GM12878 (cell line): Measurements from ENCODE around the gene MTRF1L. TPM values are rescaled to one million over a fixed set of nuclear protein-coding genes. Genes with fewer than 3 reads are reported as not detected.

Experiments
- ATAC-seq: fragments of 200-7000 bp; cut with Tn5 transposase; 3 replicates; pipeline ENCODE4 v1.9.1; 2020; ENCODE audit warnings: mild to moderate bottlenecking, moderate library complexity
- BruUV-seq: library from RNA; stranded (reverse); fragments of 400-500 nt; replicated peaks from 2 replicates; lab custom pipeline; 2021; lab: Mats Ljungman, UMichigan
- CTCF ChIA-PET: fragments of 300-600 bp; sonication (Branson Sonifier 250); formaldehyde crosslinking; extraction: SDS; loops from one replicate; lab custom pipeline; 2021; ENCODE audit warnings: inconsistent platforms; lab: Yijun Ruan, JAX
- POLR2A ChIA-PET: fragments of 350-600 bp; formaldehyde crosslinking; extraction: SDS; loops from one replicate; lab custom pipeline; 2021; ENCODE audit warnings: inconsistent platforms; lab: Charles Lee
- RAD21 ChIA-PET: fragments of 300-600 bp; sonication (Branson Sonifier 250); formaldehyde crosslinking; loops from one replicate; lab custom pipeline; 2023; ENCODE audit warnings: antibody characterized with exemption; ENCODE audit not compliant: unreplicated experiment; lab: Charles Lee
- SMC1A ChIA-PET: fragments of 300-600 bp; sonication (Branson Sonifier 250); formaldehyde crosslinking; loops from one replicate; lab custom pipeline; 2023; ENCODE audit not compliant: unreplicated experiment, uncharacterized antibody; lab: Charles Lee
- DNase-seq: peaks from one replicate; pipeline ENCODE4 v3.0.0-alpha.2; 2011; ENCODE audit warnings: low read depth, low spot score
- FAIRE-seq: peaks from 3 replicates; lab custom pipeline; 2011; peaks lifted over from hg19 to GRCh38; lab: Jason Lieb, UNC
- H2AFZ ChIP-seq: 2 replicates; pipeline ENCODE4 v1.6.0; 2011; ENCODE audit warnings: low read depth, low read length, control low read depth; ENCODE audit not compliant: control insufficient read depth
- H3K27ac ChIP-seq: 2 replicates; pipeline ENCODE4 v1.5.1; 2011; ENCODE audit warnings: control low read depth; ENCODE audit not compliant: control insufficient read depth, insufficient read depth
- H3K27me3 ChIP-seq, 2 experiments: replicated peaks in 1 of 2; 2 replicates each; pipeline versions ENCODE4 v1.6.0 to v1.6.1; 2011; ENCODE audit warnings: low read length in 1 of 2; ENCODE audit not compliant: control insufficient read depth in 2 of 2, insufficient read depth in 2 of 2
- H3K36me3 ChIP-seq, 2 experiments: 2 replicates each; pipeline ENCODE4 v1.5.1; 2011; ENCODE audit warnings: low read length in 1 of 2; ENCODE audit not compliant: control insufficient read depth in 2 of 2, insufficient read depth in 2 of 2
- H3K4me1 ChIP-seq: 2 replicates; pipeline ENCODE4 v1.6.1; 2011; ENCODE audit warnings: mild to moderate bottlenecking, low read length, moderate library complexity, mixed read lengths; ENCODE audit not compliant: control insufficient read depth, insufficient read depth
- H3K4me2 ChIP-seq: 2 replicates; pipeline ENCODE4 v1.6.0; 2011; ENCODE audit warnings: control low read depth; ENCODE audit not compliant: control insufficient read depth, insufficient read depth
- H3K4me3 ChIP-seq: fragments of 200-600 bp; sonication (generic); 2 replicates; pipeline ENCODE4 v1.5.1; 2016
- H3K79me2 ChIP-seq: 2 replicates; pipeline ENCODE4 v1.6.0; 2011; ENCODE audit warnings: low read length; ENCODE audit not compliant: control insufficient read depth, insufficient read depth
- H3K9ac ChIP-seq: 2 replicates; pipeline ENCODE4 v1.8.0; 2011; ENCODE audit warnings: low read length, control low read depth, mixed read lengths; ENCODE audit not compliant: control insufficient read depth, insufficient read depth
- H3K9me3 ChIP-seq: replicated peaks from 3 replicates; pipeline ENCODE4 v1.5.1; 2011; ENCODE audit warnings: mild to moderate bottlenecking, low read length; ENCODE audit not compliant: control insufficient read depth, insufficient read depth
- H4K20me1 ChIP-seq: 2 replicates; pipeline ENCODE4 v1.6.0; 2011; ENCODE audit not compliant: control insufficient read depth, insufficient read depth
- IKZF1 ChIP-seq: fragments of 450-650 bp; conservative IDR thresholded peaks from 2 replicates; pipeline ENCODE4 v1.6.1; 2017; ENCODE audit warnings: antibody characterized with exemption, mild to moderate bottlenecking
- IRF4 ChIP-seq: IDR thresholded peaks from 2 replicates; pipeline ENCODE4 v1.6.1; 2011; ENCODE audit warnings: low read depth, low read length
- RELA ChIP-seq: fragments of 450-650 bp; IDR thresholded peaks from 2 replicates; pipeline ENCODE4 v1.8.0; 2014; ENCODE audit warnings: borderline replicate concordance; ENCODE audit not compliant: partially characterized antibody
- SREBF1 ChIP-seq: IDR thresholded peaks from 2 replicates; pipeline ENCODE4 v1.6.1; 2012; ENCODE audit warnings: mild to moderate bottlenecking, low read length
- STAT1 ChIP-seq: fragments of 450-650 bp; conservative IDR thresholded peaks from 2 replicates; pipeline ENCODE4 v1.6.1; 2014; ENCODE audit warnings: antibody characterized with exemption, mild to moderate bottlenecking
- WGBS: methylation state at CpG from one replicate; pipeline ENCODE4 v1.1.6; 2016; ENCODE audit warnings: low lambda C conversion rate; ENCODE audit not compliant: insufficient replicate concordance, insufficient coverage; ENCODE audit errors: missing lambda C conversion rate; 5-methylcytosine and 5-hydroxymethylcytosine counted together
- in situ Hi-C: fragments of 300-500 bp; cut with MboI; formaldehyde crosslinking; loops from 9 replicates; pipeline ENCODE4 v1.14.3; 2018; ENCODE audit warnings: mixed read lengths
- intact Hi-C: fragments of 100-400 bp; cut with micrococcal nuclease; formaldehyde crosslinking; loops from one replicate; pipeline ENCODE4 v1.14.2; 2022; ENCODE audit not compliant: unreplicated experiment
- polyA plus RNA-seq, 11 experiments: library from polyadenylated mRNA; depleted of rRNA in 4 of 11; unstranded in 6 of 11; stranded (reverse) in 5 of 11; fragments of >200 nt; fragmentation: Nextera tagmentation in 4 of 11; fragmentation: Illumina TruSeq in 1 of 11; extraction: Ambion mirVana in 4 of 11; extraction: Trizol in 1 of 11; gene quantifications; 1 replicate in 1 of 11; 2 replicates in 10 of 11; pipeline versions ENCODE4 v1.2.1 to v1.2.3, GENCODE V29; 2011 to 2016; ENCODE audit warnings: inconsistent platforms in 2 of 11, missing spikeins in 2 of 11, low read depth in 1 of 11
- total RNA-seq, 4 experiments: library from RNA; depleted of rRNA in 3 of 4; stranded (reverse); fragments of >200 nt in 3 of 4; fragmentation: Illumina TruSeq in 1 of 4; extraction: Trizol in 1 of 4; gene quantifications; 2 replicates each; pipeline versions ENCODE4 v1.2.1 to v1.2.3, GENCODE V29; 2013 to 2021
- TF ChIP-seq, protein P1 (sequence below): fragments of 450-650 bp; IDR thresholded peaks from 2 replicates; pipeline ENCODE4 v1.6.1; 2017; ENCODE audit warnings: mild to moderate bottlenecking, moderate library complexity
- TF ChIP-seq, protein P2 (sequence below): IDR thresholded peaks from 2 replicates; pipeline ENCODE4 v1.6.1; 2011; ENCODE audit warnings: low read depth, low read length, improper control_type of control experiment, borderline replicate concordance

The MTRF1L gene
- total and polyA plus RNA-seq, 10 of the 15 experiments (the other 5 are each of a cell fraction or from before 2014, with no cell fraction given) = 5.1 to 21.6 (median 16.1) TPM

DNA sequence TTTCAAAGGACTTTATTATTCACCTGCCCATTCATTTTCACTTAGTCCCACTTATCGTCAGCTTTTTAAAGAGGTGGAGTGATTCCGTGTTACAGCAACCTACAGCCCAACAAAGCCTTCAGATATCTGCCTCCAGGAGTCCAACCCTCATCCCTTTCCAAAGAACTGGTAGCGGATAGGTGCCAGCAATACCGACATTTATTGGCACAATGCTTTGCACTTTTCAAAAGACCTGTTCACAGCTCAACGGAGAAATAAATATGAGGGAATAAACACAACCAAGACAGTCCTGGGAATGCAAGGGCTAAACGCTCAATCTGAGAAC, 819 bp upstream of the MTRF1L start:
- peaks cover 0 to 2% of the 10 kb centered on the region in 2 experiments; a peak in 1 of 4 replicates for H3K36me3 ChIP-seq
- ChIA-PET RAD21 (interaction anchor here (1.0 kb wide), 2 partner anchors 26 to 49 kb away, joined by 3 read pairs; no protein-coding TSS in a partner anchor), CTCF (interaction anchor here (1.0 to 1.2 kb wide), 2 partner anchors 22 to 49 kb away, joined by 3 to 4 read pairs; no protein-coding TSS in a partner anchor), POLR2A (no interaction called here), SMC1A (interaction anchor here (0.6 to 0.8 kb wide), 2 partner anchors 25 to 26 kb away, joined by 3 read pairs; no protein-coding TSS in a partner anchor)
- intact Hi-C loops = loop anchor here (2.0 kb wide), 2 partner anchors 19 to 89 kb away; no protein-coding TSS in a partner anchor
- TF ChIP-seq IKZF1 (no peak), RELA (no peak), IRF4 (no peak), SREBF1 (no peak), STAT1 (no peak)
- TF ChIP-seq, protein P1, sequence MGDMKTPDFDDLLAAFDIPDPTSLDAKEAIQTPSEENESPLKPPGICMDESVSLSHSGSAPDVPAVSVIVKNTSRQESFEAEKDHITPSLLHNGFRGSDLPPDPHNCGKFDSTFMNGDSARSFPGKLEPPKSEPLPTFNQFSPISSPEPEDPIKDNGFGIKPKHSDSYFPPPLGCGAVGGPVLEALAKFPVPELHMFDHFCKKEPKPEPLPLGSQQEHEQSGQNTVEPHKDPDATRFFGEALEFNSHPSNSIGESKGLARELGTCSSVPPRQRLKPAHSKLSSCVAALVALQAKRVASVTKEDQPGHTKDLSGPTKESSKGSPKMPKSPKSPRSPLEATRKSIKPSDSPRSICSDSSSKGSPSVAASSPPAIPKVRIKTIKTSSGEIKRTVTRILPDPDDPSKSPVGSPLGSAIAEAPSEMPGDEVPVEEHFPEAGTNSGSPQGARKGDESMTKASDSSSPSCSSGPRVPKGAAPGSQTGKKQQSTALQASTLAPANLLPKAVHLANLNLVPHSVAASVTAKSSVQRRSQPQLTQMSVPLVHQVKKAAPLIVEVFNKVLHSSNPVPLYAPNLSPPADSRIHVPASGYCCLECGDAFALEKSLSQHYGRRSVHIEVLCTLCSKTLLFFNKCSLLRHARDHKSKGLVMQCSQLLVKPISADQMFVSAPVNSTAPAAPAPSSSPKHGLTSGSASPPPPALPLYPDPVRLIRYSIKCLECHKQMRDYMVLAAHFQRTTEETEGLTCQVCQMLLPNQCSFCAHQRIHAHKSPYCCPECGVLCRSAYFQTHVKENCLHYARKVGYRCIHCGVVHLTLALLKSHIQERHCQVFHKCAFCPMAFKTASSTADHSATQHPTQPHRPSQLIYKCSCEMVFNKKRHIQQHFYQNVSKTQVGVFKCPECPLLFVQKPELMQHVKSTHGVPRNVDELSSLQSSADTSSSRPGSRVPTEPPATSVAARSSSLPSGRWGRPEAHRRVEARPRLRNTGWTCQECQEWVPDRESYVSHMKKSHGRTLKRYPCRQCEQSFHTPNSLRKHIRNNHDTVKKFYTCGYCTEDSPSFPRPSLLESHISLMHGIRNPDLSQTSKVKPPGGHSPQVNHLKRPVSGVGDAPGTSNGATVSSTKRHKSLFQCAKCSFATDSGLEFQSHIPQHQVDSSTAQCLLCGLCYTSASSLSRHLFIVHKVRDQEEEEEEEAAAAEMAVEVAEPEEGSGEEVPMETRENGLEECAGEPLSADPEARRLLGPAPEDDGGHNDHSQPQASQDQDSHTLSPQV = no peak
- TF ChIP-seq, protein P2, sequence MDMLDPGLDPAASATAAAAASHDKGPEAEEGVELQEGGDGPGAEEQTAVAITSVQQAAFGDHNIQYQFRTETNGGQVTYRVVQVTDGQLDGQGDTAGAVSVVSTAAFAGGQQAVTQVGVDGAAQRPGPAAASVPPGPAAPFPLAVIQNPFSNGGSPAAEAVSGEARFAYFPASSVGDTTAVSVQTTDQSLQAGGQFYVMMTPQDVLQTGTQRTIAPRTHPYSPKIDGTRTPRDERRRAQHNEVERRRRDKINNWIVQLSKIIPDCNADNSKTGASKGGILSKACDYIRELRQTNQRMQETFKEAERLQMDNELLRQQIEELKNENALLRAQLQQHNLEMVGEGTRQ = no peak
- H3K27ac ChIP-seq = peak overlapping the region; percentile 61
- under 1% methylated on average over 6 of the region's 6 CpGs for WGBS
- no peaks in the 10 kb centered on the region; the same call in 2 of the 3 replicates for H3K9me3 ChIP-seq
- peak overlapping the region; percentile 84 for H3K4me3 ChIP-seq
- FAIRE-seq (no peak), DNase-seq (no peak), ATAC-seq (peak; percentile 4)
- H3K4me1 ChIP-seq = no peaks in the 10 kb centered on the region
- H4K20me1 ChIP-seq = no peaks in the 10 kb centered on the region
- H2AFZ ChIP-seq = peak overlapping the region; percentile 46
- BruUV-seq = no TSS peak
- peak overlapping the region; percentile 83 for H3K4me2 ChIP-seq
- in situ Hi-C loops = no loop called here
- peak overlapping the region; percentile 75 for H3K9ac ChIP-seq
- peaks cover 51% of the 10 kb centered on the region for H3K79me2 ChIP-seq
- H3K27me3 ChIP-seq = no peaks in the 10 kb centered on the region
